WERI-Rb-1 (cell line): ENCODE measurements around the gene NAT9.

Experiments used
- DNase-seq: peaks from one replicate; pipeline ENCODE4 v3.0.0-alpha.2; 2020
- H3K27ac ChIP-seq: fragments of 250-450 bp; sonication (Bioruptor Pico); 2 replicates; pipeline ENCODE4 v1.5.1; 2020; ENCODE audit warnings: mild to moderate bottlenecking, moderate library complexity
- H3K27me3 ChIP-seq: fragments of 250-450 bp; sonication (Bioruptor Pico); 2 replicates; pipeline ENCODE4 v1.5.1; 2021; ENCODE audit warnings: mild to moderate bottlenecking, low read depth, moderate library complexity; ENCODE audit not compliant: insufficient read depth, severe bottlenecking
- H3K36me3 ChIP-seq: fragments of 250-450 bp; sonication (Bioruptor Pico); 2 replicates; pipeline ENCODE4 v1.5.1; 2020; ENCODE audit warnings: mild to moderate bottlenecking, moderate library complexity
- H3K4me3 ChIP-seq: 2 replicates; pipeline ENCODE4 v1.5.1; 2011; ENCODE audit warnings: low read depth, mild to moderate bottlenecking, control low read depth, low read length
- H3K9me3 ChIP-seq: fragments of 250-450 bp; sonication (Bioruptor Pico); 2 replicates; pipeline ENCODE4 v1.5.1; 2021; ENCODE audit warnings: mild to moderate bottlenecking, moderate library complexity; ENCODE audit not compliant: severe bottlenecking
- TF ChIP-seq, protein P1 (sequence below): IDR thresholded peaks from 2 replicates; pipeline ENCODE4 v1.5.1; 2011; ENCODE audit warnings: low read depth, mild to moderate bottlenecking, control low read depth, inconsistent platforms, low read length

Gene NAT9

DNA sequence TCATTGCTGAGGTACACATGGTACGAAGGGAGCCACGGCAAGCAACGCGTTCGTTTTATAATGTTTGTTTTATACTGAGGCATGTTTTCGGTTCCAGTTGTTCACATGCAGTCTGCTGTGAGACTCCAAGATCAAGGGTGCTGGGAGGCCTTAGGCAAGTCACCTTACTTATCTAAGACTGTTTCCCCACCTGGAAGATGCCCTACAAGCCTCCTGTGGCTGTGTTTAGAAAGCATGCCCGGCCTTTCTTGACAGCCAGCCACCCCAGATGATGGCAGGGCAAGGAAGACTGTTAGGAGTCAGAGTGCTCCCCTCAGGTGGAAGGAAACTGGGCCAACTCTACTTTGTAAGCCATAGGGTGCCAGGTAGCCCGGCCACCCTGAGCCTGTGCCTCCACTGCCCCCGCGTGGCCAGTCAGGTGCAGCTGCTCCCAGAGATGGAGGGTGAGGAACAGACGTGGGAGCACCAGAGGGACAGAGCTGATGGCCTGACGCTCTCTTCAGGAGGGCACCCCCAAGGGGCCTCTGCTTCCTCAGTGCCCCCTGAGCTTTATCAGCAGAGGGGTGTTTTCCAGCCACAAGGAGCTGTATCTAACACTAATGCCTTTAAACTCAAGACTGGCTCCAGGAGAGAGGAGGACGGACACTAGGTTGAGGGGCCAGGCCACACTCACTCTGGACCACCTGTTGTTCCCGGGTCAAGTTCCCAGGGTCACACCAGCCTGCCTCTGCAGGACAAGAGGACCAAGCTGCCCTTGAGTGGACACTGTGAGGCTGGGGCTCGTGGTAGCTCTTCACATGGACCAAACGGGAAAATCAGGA lies 5.4 kb downstream of the NAT9 start:
- no peak overlapping the region for H3K4me3 ChIP-seq
- peak overlapping the region; percentile 28 for H3K27ac ChIP-seq
- H3K9me3 ChIP-seq: no peaks in the 10 kb centered on the region
- peaks cover 85% of the 10 kb centered on the region for H3K36me3 ChIP-seq
- no peaks in the 10 kb centered on the region for H3K27me3 ChIP-seq
- TF ChIP-seq, protein P1, sequence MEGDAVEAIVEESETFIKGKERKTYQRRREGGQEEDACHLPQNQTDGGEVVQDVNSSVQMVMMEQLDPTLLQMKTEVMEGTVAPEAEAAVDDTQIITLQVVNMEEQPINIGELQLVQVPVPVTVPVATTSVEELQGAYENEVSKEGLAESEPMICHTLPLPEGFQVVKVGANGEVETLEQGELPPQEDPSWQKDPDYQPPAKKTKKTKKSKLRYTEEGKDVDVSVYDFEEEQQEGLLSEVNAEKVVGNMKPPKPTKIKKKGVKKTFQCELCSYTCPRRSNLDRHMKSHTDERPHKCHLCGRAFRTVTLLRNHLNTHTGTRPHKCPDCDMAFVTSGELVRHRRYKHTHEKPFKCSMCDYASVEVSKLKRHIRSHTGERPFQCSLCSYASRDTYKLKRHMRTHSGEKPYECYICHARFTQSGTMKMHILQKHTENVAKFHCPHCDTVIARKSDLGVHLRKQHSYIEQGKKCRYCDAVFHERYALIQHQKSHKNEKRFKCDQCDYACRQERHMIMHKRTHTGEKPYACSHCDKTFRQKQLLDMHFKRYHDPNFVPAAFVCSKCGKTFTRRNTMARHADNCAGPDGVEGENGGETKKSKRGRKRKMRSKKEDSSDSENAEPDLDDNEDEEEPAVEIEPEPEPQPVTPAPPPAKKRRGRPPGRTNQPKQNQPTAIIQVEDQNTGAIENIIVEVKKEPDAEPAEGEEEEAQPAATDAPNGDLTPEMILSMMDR: peak; percentile 98
- DNase-seq: peak; percentile 89

DNA sequence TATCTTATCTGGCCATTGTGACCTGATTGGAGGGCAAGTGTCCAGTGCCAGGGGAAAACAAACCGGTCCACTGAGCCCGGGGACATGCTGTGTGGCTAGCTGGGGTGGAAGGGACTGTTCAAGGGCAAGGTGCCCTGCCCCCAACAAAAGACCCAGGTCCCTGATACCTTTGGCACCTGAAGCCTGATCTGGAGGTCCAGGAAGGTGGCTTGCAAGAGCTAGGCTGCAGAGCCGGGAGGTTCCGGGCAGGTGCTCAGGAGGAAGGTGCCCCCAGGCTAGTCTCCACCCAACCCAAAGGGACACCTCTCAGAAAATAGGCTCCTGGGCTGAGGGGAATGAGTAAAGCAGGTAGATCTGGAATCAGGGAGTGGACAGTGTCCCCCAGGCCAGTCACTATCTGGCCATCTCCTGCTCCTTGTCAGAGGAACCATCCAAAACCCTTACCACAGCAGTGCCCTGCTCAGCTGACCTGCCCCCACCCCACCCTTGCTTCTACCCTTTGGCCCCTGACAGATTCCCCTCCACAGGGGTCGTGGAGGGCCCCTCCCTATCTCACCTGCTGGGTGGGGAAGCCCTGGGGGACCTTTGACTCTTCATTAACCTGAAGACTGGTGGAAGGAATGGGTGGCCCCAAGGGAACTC lies 6.2 kb downstream of the NAT9 start:
- Histone ChIP-seq H3K27ac (peak overlapping the region; percentile 28), H3K36me3 (peaks cover 92% of the 10 kb centered on the region), H3K9me3 (no peaks in the 10 kb centered on the region), H3K4me3 (no peak overlapping the region), H3K27me3 (no peaks in the 10 kb centered on the region)
- DNase-seq: no peak
- TF ChIP-seq, protein P1: no peak

DNA sequence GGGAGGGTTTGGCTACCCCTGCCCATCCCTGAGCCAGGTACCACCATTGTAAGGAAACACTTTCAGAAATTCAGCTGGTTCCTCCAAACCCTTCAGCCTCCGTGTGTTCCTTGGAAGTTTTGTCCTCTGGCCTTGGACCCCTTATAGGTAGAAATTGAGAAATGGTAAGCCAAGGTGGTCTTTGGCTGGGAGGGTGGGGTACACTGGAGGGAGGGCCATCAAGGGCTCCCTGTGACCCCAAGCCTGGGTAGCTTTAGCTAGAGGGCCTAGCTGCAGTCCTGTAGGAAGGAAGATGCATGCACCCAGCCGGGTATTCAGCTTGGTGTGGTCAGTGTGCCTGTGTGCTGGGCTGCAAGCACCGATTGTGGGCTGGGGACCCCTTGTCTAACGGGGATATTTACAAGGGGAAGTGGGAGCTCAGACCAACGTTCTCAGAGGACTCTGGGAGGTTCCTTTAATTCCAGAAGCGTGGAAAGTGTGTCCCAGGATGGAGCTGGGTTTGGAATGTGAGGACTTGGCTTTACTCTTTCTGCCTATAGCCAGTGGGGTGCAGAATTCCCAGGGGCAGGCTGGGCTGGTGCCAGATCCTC lies 6.8 kb downstream of the NAT9 start:
- H3K9me3 ChIP-seq: no peaks in the 10 kb centered on the region
- H3K27me3 ChIP-seq: no peaks in the 10 kb centered on the region
- H3K27ac ChIP-seq: 0 out of 2 replicates have a peak overlapping the region, but pooled peaks have one; percentile 21
- H3K4me3 ChIP-seq: no peak overlapping the region
- TF ChIP-seq, protein P1: no peak
- DNase-seq: no peak
- peaks cover 98% of the 10 kb centered on the region for H3K36me3 ChIP-seq

DNA sequence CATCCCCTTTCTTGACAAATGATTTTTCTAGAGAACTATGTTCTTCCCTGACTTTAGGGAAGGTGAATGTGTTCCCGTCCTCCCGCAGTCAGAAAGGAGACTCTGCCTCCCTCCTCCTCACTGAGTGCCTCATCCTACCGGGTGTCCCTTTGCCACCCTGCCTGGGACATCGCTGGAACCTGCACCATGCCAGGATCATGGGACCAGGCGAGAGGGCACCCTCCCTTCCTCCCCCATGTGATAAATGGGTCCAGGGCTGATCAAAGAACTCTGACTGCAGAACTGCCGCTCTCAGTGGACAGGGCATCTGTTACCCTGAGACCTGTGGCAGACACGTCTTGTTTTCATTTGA lies 7.4 kb downstream of the NAT9 start:
- peaks cover 98% of the 10 kb centered on the region for H3K36me3 ChIP-seq
- TF ChIP-seq, protein P1: no peak
- no peak overlapping the region for H3K4me3 ChIP-seq
- H3K27me3 ChIP-seq: no peaks in the 10 kb centered on the region
- no peak for DNase-seq
- H3K27ac ChIP-seq: peak overlapping the region; percentile 21; the same call in 1 of the 2 replicates
- no peaks in the 10 kb centered on the region for H3K9me3 ChIP-seq

DNA sequence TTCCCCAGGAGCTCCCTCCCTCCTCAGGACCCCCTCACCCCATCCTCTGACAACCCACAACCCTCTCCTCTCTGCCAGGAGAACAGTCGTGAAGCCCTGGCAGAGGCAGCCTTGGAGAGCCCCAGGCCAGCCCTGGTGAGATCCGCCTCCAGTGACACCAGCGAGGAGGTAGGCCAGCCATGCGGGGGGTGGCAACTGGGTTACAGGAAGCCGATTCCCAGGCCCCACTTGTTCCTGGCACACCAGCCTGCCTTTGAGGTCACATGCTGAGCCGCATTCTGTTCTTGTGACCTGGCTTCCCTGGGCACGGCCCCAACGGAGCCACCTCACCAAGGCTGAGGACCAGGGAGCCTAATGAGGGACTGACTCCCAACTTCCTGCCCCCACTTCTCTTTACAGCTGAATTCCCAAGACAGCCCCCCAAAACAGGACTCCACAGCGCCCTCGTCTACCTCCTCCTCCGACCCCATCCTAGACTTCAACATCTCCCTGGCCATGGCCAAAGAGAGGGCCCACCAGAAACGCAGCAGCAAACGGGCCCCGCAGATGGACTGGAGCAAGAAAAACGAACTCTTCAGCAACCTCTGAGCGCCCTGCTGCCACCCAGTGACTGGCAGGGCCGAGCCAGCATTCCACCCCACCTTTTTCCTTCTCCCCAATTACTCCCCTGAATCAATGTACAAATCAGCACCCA lies 7.9 kb downstream of the NAT9 start:
- TF ChIP-seq, protein P1: no peak
- H3K9me3 ChIP-seq: no peaks in the 10 kb centered on the region
- H3K4me3 ChIP-seq: no peak overlapping the region
- no peaks in the 10 kb centered on the region for H3K27me3 ChIP-seq
- peaks cover 96% of the 10 kb centered on the region for H3K36me3 ChIP-seq
- no peak for DNase-seq
- peak overlapping the region; percentile 27; the same call in 1 of the 2 replicates for H3K27ac ChIP-seq
